Fibroblast of lung (primary cell): ENCODE data around the gene CXCL8. TPM values are rescaled to one million over a fixed set of nuclear protein-coding genes. Genes with fewer than 3 reads are reported as not detected.

Source experiments
- DNase-seq, 2 donors: peaks; one replicate each; pipeline versions ENCODE4 v3.0.0 to v3.0.0-alpha.2; 2010; ENCODE audit warnings: low read depth in 2 of 2
- H2AFZ ChIP-seq: 2 replicates; pipeline ENCODE4 v1.5.1; 2012; ENCODE audit warnings: low read length, control low read depth, inconsistent platforms
- H3K27ac ChIP-seq: 2 replicates; pipeline ENCODE4 v1.5.1; 2011; ENCODE audit warnings: low read length, control low read depth; ENCODE audit not compliant: insufficient read depth
- H3K27me3 ChIP-seq: 2 replicates; pipeline ENCODE4 v1.5.1; 2011; ENCODE audit warnings: mild to moderate bottlenecking, low read length; ENCODE audit not compliant: control insufficient read depth, insufficient read depth
- H3K36me3 ChIP-seq: 2 replicates; pipeline ENCODE4 v1.5.1; 2011; ENCODE audit warnings: low read length; ENCODE audit not compliant: control insufficient read depth, insufficient read depth
- H3K4me1 ChIP-seq: 2 replicates; pipeline ENCODE4 v1.5.1; 2011; ENCODE audit warnings: low read length; ENCODE audit not compliant: control insufficient read depth, insufficient read depth; ENCODE audit errors: extremely low read depth
- H3K4me2 ChIP-seq: 2 replicates; pipeline ENCODE4 v1.5.1; 2011; ENCODE audit warnings: low read length, control low read depth; ENCODE audit not compliant: insufficient read depth; ENCODE audit errors: extremely low read depth
- H3K4me3 ChIP-seq, 4 experiments: fragments of 200-600 bp in 1 of 4; sonication (generic) in 1 of 4; replicated peaks in 1 of 4; 2 replicates each; pipeline ENCODE4 v1.5.1; 2011 to 2016; ENCODE audit warnings: low read length in 4 of 4, low read depth in 3 of 4, mild to moderate bottlenecking in 3 of 4, control low read depth in 2 of 4, inconsistent platforms in 1 of 4, mixed read lengths in 1 of 4; ENCODE audit not compliant: insufficient read depth in 1 of 4; ENCODE audit errors: control extremely low read depth in 1 of 4
- H3K79me2 ChIP-seq: 2 replicates; pipeline ENCODE4 v1.5.1; 2012; ENCODE audit warnings: mild to moderate bottlenecking, low read length, inconsistent platforms; ENCODE audit not compliant: control insufficient read depth, insufficient read depth
- H3K9ac ChIP-seq: 2 replicates; pipeline ENCODE4 v1.5.1; 2011; ENCODE audit warnings: mild to moderate bottlenecking, low read length, control low read depth; ENCODE audit not compliant: insufficient read depth
- H3K9me3 ChIP-seq: 2 replicates; pipeline ENCODE4 v1.5.1; 2012; ENCODE audit warnings: low read depth, low read length; ENCODE audit not compliant: control insufficient read depth, insufficient read depth
- H4K20me1 ChIP-seq: 2 replicates; pipeline ENCODE4 v1.5.1; 2011; ENCODE audit warnings: low read length; ENCODE audit not compliant: control insufficient read depth, insufficient read depth; ENCODE audit errors: extremely low read depth
- CTCF ChIP-seq, 2 donors: IDR thresholded peaks in 1 of 2; conservative IDR thresholded peaks in 1 of 2; 1 replicate in 1 of 2; 2 replicates in 1 of 2; pipeline ENCODE4 v1.5.1; 2011 to 2012; ENCODE audit warnings: low read length in 2 of 2, control low read depth in 1 of 2, inconsistent platforms in 1 of 2, low read depth in 1 of 2, mild to moderate bottlenecking in 1 of 2
- EZH2 ChIP-seq: IDR thresholded peaks from 2 replicates; pipeline ENCODE4 v1.5.1; 2012; ENCODE audit warnings: low read length, control low read depth, mild to moderate bottlenecking; ENCODE audit errors: missing control alignments
- polyA plus RNA-seq, 2 donors: library from polyadenylated mRNA; depleted of rRNA in 1 of 2; stranded (reverse) in 1 of 2; unstranded in 1 of 2; fragments of >200 nt; gene quantifications; 2 replicates each; pipeline ENCODE4 v1.2.1, GENCODE V29; 2011 to 2012; ENCODE audit warnings: missing spikeins in 1 of 2
- total RNA-seq: library from RNA; depleted of rRNA; stranded (reverse); fragments of >200 nt; gene quantifications from 2 replicates; pipeline ENCODE4 v1.2.1, GENCODE V29; 2014

The CXCL8 gene
- total and polyA plus RNA-seq, 2 donors (not counting 1 experiment from before 2014, with no cell fraction given), result 1.3 to 1.4 TPM

- H3K4me2 ChIP-seq, result no peak overlapping the region
- no peak overlapping the region for H3K27ac ChIP-seq
- peak in 1 of 2 donors; percentile 39 for DNase-seq
Measured at GRCh38 chr4:73692254-73692653, 48.1 kb upstream of the CXCL8 start.

GRCh38 chr4:73692701-73693100 is 47.7 kb upstream of the CXCL8 start:
- H3K27ac ChIP-seq, result no peak overlapping the region
- H3K4me1 ChIP-seq, result no peaks in the 10 kb centered on the region
- no peaks in the 10 kb centered on the region for H3K36me3 ChIP-seq
- H3K9me3 ChIP-seq, result no peaks in the 10 kb centered on the region
- H3K9ac ChIP-seq, result no peak overlapping the region
- no peak for DNase-seq
- TF ChIP-seq CTCF (conservative IDR thresholded peaks at IDR 0.05 in 1 of 2, IDR thresholded peaks at IDR 0.05 in 1 of 2; ENCODE audit: low read depth in 1 of 2, low read length in 2 of 2) (no peak), EZH2 (no peak)
- no peaks in the 10 kb centered on the region for H3K79me2 ChIP-seq
- H2AFZ ChIP-seq, result no peak overlapping the region
- H3K4me3 ChIP-seq, result no peak overlapping the region
- H3K4me2 ChIP-seq, result no peak overlapping the region
- no peaks in the 10 kb centered on the region for H4K20me1 ChIP-seq
- H3K27me3 ChIP-seq, result no peaks in the 10 kb centered on the region

More at GRCh38 chr4:73692254-73692653, 48.1 kb upstream of the CXCL8 start:
- Histone ChIP-seq H2AFZ (no peak overlapping the region), H3K9me3 (no peaks in the 10 kb centered on the region), H4K20me1 (no peaks in the 10 kb centered on the region), H3K79me2 (no peaks in the 10 kb centered on the region), H3K4me3 (no peak overlapping the region), H3K36me3 (no peaks in the 10 kb centered on the region), H3K4me1 (no peaks in the 10 kb centered on the region), H3K27me3 (no peaks in the 10 kb centered on the region), H3K9ac (no peak overlapping the region)
- TF ChIP-seq EZH2, result no peak

GRCh38 chr4:73693811-73694210 is 46.6 kb upstream of the CXCL8 start:
- Histone ChIP-seq H3K27me3 (no peaks in the 10 kb centered on the region), H3K4me3 (no peak overlapping the region), H3K9ac (no peak overlapping the region), H3K36me3 (no peaks in the 10 kb centered on the region), H2AFZ (no peak overlapping the region), H3K4me2 (no peak overlapping the region), H3K79me2 (no peaks in the 10 kb centered on the region), H3K27ac (no peak overlapping the region), H3K9me3 (no peaks in the 10 kb centered on the region), H3K4me1 (no peaks in the 10 kb centered on the region), H4K20me1 (no peaks in the 10 kb centered on the region)
- no peak for DNase-seq
- TF ChIP-seq CTCF (conservative IDR thresholded peaks at IDR 0.05 in 1 of 2, IDR thresholded peaks at IDR 0.05 in 1 of 2; ENCODE audit: low read depth in 1 of 2, low read length in 2 of 2), result no peak
- no peak for TF ChIP-seq EZH2
